Measurements from ENCODE around the gene RAI14.
"Not testable (repeated sequence)": the region's sequence is repeated elsewhere in the genome, so short reads cannot be mapped to it uniquely, and the experiment has no call there.

RAI14 gene

GRCh38 chr5:34778091-34778850 is 122.1 kb downstream of the RAI14 start:
- DNase-seq = no peak

- DNase-seq = not testable (repeated sequence)
Measured at GRCh38 chr5:34783892-34784291, 127.8 kb downstream of the RAI14 start.

- no peak for DNase-seq
Measured at GRCh38 chr5:34787035-34787434, 130.9 kb downstream of the RAI14 start.

DNA sequence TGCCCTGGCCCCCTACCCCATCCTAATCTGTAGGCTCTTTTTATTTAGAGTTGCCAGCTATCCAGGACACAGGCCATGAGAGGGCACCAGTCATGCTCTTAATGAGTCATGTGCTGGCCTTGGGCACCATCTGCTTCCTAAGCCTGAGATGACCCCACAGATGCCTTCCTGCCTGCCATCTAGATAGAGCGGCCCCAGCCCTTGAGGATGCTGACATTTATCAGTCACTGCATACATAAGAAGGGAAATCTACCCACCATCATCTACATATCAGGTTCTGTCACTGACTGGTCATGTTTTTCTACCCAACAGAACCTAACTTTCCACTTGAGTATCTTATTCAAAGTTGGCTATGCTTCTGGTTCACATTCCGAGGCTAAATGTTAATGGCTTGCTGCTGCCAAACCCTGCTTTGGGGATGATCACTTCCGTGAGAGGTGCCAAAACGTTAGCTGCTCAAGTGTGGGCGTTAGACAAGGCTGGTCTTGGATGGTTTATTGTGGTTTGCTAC is 132.9 kb downstream of the RAI14 start:
- DNase-seq = no peak

- DNase-seq = no peak
Measured at GRCh38 chr5:34789639-34790038, 133.5 kb downstream of the RAI14 start.

DNA sequence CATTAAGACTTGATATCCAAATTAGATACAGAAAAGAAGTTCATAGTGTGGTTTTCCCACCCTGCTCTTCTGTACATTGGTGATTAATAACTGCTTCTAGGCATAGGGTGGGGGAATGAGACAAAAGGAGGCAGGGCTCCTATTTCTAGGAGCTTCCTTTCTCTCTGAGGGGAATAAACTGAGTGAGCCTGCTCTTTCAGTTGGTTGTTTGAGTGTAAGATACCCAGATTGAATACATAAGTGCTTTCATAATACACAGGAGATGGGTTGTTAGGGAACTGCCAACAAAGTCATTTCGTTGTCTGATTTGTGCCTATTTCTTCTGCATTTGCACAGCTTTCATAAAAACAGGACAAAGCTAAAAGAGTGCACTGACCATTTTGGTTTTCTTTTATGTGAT is 133.9 kb downstream of the RAI14 start:
- no peak for DNase-seq

DNA sequence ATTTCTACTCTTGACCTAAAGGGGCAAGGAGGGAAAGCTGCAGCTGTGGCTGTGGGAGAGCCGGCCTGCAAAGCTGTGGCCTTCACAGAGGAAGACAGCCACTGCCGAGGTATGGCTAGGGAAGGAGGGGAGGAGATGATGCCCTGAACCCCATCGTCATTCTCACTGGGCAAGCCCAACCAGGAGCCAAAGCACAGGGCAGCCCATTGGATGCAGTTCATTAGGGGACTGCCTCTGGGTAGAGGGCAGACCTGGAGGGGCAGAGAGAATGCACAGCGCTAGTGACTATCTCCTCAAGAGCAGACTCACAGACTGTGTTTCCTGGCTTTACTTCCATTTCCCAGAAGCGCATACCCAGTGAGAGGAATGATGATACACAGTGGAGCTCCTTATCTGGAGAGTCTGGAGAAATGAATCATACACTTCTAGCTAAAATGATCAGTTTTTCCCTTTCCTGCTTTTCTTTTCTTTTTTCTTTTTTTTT is 135.7 kb downstream of the RAI14 start:
- DNase-seq = no peak

- no peak for DNase-seq
Measured at GRCh38 chr5:34802834-34803563, 146.9 kb downstream of the RAI14 start.

DNA sequence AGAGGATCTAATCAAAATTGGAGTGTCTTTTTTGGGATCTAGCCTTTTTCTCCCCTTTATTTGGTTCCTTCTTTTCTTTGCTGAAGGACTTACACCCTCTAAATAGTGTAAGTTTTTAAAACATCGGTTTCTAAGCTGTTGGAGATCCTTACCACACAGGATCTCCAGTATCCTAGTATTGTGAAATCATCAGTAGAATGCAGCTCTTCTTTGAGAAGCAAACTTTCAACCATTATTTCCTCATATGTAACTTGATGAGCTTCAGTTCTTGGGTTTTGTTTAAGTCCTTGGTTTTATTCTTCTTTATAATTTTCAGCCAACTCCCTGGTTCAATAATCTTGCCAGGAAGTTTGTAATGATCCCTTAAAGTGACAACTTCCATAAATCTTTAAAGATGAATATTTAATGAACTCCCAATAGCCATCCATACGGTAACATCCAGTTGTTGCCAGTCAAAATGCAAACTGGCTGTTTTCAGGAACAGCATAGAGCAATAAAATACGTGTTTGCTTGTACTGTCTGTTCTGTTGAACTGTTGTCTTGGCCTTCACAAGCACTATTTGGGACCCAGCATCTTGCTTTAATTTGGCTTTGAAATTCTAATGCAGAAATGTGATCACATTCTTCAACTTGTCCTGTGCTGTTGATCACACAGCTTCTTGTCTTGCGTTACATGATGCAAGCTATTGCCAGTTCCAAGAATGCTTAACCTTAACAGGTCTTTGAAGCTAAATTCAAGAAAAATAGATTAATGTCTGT is 148.0 kb downstream of the RAI14 start:
- no peak for DNase-seq

- DNase-seq = no peak
Measured at GRCh38 chr5:34804913-34805312, 148.8 kb downstream of the RAI14 start.

DNA sequence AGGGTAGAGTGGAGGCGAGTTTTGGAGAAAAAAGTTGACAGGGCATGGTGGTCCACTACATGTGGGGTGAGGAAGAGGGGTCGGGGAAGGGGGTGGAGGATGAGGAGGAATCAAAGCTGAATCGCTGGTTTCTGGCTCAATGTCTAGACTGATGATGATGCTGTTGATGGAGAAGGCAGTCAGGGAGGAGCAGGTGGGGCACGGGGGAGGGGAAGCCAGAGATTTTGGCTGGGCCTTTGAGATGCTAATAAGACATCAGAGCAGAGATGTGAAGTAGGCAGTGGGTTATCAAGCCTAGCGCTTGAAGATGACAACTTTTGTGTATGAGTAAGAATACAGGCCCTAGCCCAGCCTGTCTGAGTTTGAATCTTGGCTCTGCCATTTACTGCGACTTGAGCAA is 150.4 kb downstream of the RAI14 start:
- no peak for DNase-seq

DNA sequence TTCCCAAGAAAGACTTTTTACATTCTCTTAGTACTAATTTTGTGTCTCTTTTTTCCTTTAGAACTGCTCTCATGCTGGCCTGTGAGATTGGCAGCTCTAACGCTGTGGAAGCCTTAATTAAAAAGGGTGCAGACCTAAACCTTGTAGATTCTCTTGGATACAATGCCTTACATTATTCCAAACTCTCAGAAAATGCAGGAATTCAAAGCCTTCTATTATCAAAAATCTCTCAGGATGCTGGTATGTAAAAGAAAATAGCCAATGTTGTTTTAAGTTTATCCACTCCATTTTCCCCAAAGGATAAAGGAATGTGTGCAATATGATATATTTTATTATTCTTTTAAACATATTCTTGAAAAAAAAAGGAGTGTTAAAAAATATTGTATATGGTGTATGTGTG is 155.6 kb downstream of the RAI14 start:
- no peak for DNase-seq

DNA sequence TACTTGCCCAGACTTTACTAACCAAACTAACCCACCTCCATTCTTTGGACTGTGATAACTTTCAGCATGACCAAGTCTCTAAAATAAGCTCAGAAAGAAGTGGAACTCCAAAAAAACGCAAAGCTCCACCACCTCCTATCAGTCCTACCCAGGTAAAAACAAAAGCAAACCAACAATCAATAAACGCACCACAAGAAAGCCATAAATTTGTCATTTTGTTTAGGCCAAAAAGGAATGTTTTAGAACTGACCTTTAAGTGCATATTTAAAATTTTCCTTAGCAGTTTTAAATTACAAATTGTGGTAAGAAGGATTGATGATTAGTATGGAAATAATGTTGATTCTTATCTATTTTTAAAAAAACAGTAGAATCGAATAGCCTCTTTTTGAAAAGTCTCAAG is 157.4 kb downstream of the RAI14 start:
- no peak for DNase-seq

- DNase-seq = no peak
Measured at GRCh38 chr5:34817558-34818351, 161.6 kb downstream of the RAI14 start.

- DNase-seq = no peak
Measured at GRCh38 chr5:34818717-34819116, 162.6 kb downstream of the RAI14 start.

GRCh38 chr5:34820593-34820992 is 164.5 kb downstream of the RAI14 start:
- no peak for DNase-seq

GRCh38 chr5:34822956-34823715 is 167.0 kb downstream of the RAI14 start:
- no peak for DNase-seq

GRCh38 chr5:34826347-34826746 is 170.2 kb downstream of the RAI14 start:
- DNase-seq = no peak

DNA sequence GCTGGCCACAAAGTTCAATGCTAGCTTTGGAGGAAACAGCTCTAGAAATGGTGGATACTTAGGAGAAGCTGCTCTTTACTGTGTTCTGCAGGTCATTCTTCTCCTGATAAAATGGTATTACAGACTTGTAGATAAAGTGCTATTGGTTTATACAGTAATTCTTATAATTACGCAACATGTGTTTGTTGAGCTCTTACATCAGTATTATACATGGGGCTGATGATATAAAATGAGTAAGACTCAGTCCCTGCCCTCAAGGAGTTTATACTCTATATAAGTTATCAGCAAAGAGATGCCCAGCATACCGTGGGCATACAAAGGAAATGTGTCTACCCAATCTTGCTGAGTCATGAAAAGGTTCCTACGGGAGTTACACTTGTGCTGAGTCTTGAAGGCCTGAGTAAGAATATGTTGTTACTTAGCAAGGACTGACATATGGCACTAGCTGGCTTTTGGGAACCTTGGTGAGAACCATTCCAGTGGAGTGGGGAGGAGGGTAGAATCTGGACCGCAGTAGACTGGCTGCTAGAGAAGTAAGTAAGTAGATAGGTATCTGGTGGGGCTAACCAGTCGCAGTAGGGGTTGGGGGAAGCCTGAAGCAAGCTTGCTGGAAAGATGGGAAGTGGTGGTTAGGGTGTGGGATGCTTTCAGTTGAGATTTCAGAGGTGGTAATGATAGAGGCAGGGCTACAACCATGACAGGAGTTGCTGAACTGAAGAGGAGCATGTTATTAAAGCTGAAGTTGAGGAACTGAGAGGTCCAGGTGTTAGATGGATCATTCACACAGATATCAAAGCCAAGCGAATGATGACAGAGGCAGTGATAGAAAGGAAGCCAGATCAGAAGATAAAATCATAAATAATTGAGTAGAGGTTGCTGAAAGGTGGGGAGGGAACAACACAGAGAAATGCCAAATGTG is 171.7 kb downstream of the RAI14 start:
- DNase-seq = no peak

DNA sequence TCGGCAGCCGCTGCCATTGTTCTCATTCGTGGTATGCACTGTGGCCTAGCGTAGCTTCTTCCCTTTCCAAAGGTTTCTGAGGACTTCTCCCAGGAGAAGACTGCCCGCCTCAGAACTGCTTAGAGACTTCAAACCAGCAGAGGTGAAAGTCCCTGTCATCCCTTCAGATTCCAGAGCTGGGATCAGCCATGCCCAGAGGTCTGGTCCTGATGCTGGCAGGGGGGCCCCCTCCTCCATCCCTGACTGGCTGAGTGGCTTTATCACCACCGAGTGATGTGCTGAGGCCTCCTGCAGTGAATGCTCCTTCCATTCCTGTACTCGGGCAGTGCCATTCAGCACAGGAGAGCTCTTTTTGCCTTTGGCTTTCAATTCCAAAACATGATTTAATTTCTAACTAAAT is 174.7 kb downstream of the RAI14 start:
- not testable (repeated sequence) for DNase-seq

- no peak for DNase-seq
Measured at GRCh38 chr5:34831303-34831702, 175.2 kb downstream of the RAI14 start.

Data from activated CD4-positive, alpha-beta T cell treated with anti-CD3 and anti-CD28 coated beads, Interleukin-2, amount 50 U/mL, for 1 hour (primary cell).